ENCODE measurements around the gene HNF4A. TPM values are rescaled to one million over a fixed set of nuclear protein-coding genes. Genes with fewer than 3 reads are reported as not detected.

The HNF4A gene
- total RNA-seq, 1 donor, result not detected

DNA sequence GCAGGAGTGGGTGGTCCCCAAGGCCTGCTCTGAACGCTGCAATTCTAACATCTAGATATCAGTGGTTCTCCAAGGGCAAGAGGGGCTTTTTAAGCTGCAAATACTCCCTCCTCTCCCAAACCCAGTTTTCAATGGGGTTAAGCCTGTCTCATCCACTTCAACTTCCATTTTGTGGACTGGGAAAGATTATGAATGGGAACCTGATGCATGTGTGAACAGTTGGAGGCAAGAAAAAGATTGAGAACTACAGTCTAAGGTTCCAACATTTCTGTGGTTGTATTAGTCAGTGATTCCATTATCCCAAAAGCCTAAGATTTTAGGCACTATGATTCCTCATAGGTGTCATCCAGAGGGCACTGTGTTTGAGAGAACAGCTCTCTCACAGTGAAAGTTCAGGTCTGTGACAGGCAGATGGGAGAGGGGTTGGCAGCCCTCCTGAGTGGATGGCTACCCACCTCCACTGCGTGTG lies 53.7 kb downstream of the HNF4A start:
- no peaks in the 10 kb centered on the region for H3K27me3 ChIP-seq (ENCODE audit: insufficient read depth, low read length)
- H3K27ac ChIP-seq (ENCODE audit: low read depth, low read length), result peak overlapping the region; percentile 72
- peak; percentile 96 for DNase-seq (ENCODE audit: insufficient read length, low spot score, missing footprints)

DNA sequence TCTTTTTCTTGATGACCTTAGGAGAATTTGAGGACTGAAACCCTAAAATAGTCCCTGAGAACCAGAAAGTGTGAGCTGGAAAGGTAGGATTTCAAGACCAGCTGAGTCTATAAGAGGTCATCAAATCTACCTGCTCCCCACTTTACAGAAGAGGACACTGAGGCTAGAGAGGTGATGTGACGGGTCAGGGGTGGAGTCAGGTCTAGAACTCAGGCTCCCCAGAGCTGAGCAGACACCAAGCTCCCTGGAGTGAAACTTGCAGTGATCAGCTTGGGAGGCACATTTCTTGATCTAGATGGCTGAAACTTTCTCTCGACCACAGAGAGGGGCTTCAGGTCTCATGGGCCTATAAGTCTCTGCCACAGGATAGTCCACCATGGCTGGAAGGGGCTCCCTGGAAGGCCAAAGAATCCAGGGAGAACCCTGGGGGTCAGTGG lies 55.1 kb downstream of the HNF4A start:
- Histone ChIP-seq H3K27me3 (ENCODE audit: insufficient read depth, low read length) (peaks cover 9% of the 10 kb centered on the region), H2AFZ (ENCODE audit: low read length) (no peak overlapping the region), H3K36me3 (ENCODE audit: insufficient read depth, low read length) (no peaks in the 10 kb centered on the region), H3K4me1 (ENCODE audit: insufficient read depth, low read length) (peaks cover 23% of the 10 kb centered on the region), H3K79me2 (ENCODE audit: insufficient read depth, low read length) (no peaks in the 10 kb centered on the region), H3K27ac (ENCODE audit: low read depth, low read length) (no peak overlapping the region), H3K4me3 (ENCODE audit: insufficient read depth, low read length) (no peak overlapping the region), H4K20me1 (ENCODE audit: insufficient read depth, low read length) (no peaks in the 10 kb centered on the region), H3K4me2 (ENCODE audit: insufficient read depth, low read length) (no peak overlapping the region), H3K9me3 (ENCODE audit: low read depth, low read length) (no peaks in the 10 kb centered on the region)
- DNase-seq (ENCODE audit: insufficient read length, low spot score, missing footprints), result peak; percentile 60
- TF ChIP-seq, protein P1, sequence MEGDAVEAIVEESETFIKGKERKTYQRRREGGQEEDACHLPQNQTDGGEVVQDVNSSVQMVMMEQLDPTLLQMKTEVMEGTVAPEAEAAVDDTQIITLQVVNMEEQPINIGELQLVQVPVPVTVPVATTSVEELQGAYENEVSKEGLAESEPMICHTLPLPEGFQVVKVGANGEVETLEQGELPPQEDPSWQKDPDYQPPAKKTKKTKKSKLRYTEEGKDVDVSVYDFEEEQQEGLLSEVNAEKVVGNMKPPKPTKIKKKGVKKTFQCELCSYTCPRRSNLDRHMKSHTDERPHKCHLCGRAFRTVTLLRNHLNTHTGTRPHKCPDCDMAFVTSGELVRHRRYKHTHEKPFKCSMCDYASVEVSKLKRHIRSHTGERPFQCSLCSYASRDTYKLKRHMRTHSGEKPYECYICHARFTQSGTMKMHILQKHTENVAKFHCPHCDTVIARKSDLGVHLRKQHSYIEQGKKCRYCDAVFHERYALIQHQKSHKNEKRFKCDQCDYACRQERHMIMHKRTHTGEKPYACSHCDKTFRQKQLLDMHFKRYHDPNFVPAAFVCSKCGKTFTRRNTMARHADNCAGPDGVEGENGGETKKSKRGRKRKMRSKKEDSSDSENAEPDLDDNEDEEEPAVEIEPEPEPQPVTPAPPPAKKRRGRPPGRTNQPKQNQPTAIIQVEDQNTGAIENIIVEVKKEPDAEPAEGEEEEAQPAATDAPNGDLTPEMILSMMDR (IDR thresholded peaks at IDR 0.05; ENCODE audit: extremely low read depth, low read depth, low read length), result no peak

More for the DNA sequence above, 53.7 kb downstream of the HNF4A start:
- Histone ChIP-seq H3K36me3 (ENCODE audit: insufficient read depth, low read length) (no peaks in the 10 kb centered on the region), H3K4me1 (ENCODE audit: insufficient read depth, low read length) (peaks cover 23% of the 10 kb centered on the region), H3K4me2 (ENCODE audit: insufficient read depth, low read length) (peak overlapping the region; percentile 39), H3K9me3 (ENCODE audit: low read depth, low read length) (no peaks in the 10 kb centered on the region), H4K20me1 (ENCODE audit: insufficient read depth, low read length) (no peaks in the 10 kb centered on the region), H2AFZ (ENCODE audit: low read length) (peak overlapping the region; percentile 14), H3K4me3 (ENCODE audit: insufficient read depth, low read length) (no peak overlapping the region), H3K79me2 (ENCODE audit: insufficient read depth, low read length) (no peaks in the 10 kb centered on the region)
- TF ChIP-seq, protein P1 (IDR thresholded peaks at IDR 0.05; ENCODE audit: extremely low read depth, low read depth, low read length), result no peak

DNA sequence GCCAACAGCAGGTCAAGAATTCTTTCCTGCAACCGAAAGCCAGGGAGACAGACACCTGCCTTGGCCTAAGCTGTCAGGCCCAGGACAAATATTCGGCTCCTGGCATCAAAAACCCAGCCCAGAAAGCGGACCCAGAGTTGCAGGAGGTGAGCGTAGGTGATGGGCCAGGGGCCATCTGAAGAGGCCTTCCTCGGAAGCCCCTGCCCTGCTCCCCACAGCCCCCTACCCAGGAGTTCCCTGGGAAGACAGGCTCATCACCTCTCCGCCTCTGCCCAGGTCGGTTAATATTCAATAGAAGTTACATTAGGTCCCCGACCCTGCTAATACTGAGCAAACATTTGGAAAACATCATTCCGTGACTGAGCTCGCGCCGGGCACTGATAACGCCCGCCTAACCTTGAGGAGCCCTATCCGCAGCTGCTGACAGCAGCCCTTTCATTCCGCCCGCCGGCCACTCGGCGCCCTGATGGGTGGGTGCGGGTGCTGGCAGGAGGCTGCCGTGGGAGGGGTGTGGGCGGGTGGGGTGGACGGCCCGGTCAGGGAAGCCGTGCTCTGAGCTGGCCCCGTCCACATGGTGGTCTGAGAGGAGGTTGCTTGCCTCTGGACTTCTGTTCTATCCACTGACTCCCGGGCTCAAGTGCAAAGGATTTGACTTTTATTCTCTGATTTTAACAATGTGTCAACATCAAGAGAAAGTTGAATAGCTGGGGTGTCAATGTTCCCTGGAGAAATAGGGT lies 55.7 kb downstream of the HNF4A start:
- H3K27ac ChIP-seq (ENCODE audit: low read depth, low read length), result no peak overlapping the region
- H3K9me3 ChIP-seq (ENCODE audit: low read depth, low read length), result no peaks in the 10 kb centered on the region
- peak; percentile 48 for DNase-seq (ENCODE audit: insufficient read length, low spot score, missing footprints)
- no peaks in the 10 kb centered on the region for H4K20me1 ChIP-seq (ENCODE audit: insufficient read depth, low read length)
- H3K4me2 ChIP-seq (ENCODE audit: insufficient read depth, low read length), result no peak overlapping the region
- no peaks in the 10 kb centered on the region for H3K79me2 ChIP-seq (ENCODE audit: insufficient read depth, low read length)
- H3K36me3 ChIP-seq (ENCODE audit: insufficient read depth, low read length), result no peaks in the 10 kb centered on the region
- peaks cover 13% of the 10 kb centered on the region for H3K27me3 ChIP-seq (ENCODE audit: insufficient read depth, low read length)
- no peak overlapping the region for H2AFZ ChIP-seq (ENCODE audit: low read length)
- H3K4me3 ChIP-seq (ENCODE audit: insufficient read depth, low read length), result no peak overlapping the region
- peaks cover 23% of the 10 kb centered on the region for H3K4me1 ChIP-seq (ENCODE audit: insufficient read depth, low read length)
- TF ChIP-seq, protein P1 (IDR thresholded peaks at IDR 0.05; ENCODE audit: extremely low read depth, low read depth, low read length), result no peak

DNA sequence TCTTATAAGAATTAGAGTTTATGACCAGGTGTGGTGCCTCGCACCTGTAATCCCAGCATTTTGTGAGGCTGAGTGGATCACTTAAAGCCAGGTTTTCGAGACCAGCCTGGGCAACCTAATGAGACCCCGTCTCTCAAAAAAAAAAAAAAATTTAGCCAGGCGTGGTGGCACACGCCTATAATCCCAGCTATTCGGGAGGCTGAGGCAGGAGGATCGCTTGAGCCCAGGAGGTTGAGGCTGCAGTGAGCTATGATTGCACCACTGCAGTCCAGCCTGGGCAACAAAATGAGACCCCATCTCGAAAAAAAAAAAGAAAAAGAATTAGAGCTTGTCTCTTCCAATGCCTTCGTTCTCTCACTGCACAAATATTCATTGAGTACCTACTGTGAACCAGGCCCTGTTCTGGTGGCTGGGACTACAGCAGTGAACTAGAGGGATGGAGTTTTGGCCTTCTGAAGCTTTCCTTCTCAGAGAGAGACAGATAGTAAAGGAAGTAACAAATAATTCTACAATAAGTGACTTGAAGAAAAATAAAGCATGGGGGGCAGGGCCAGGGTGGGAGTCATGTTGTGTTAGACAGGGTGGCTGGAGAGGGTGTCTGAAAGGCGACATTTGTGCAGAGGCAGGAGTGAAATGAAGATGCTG lies 56.4 kb downstream of the HNF4A start:
- H4K20me1 ChIP-seq (ENCODE audit: insufficient read depth, low read length), result no peaks in the 10 kb centered on the region
- H3K79me2 ChIP-seq (ENCODE audit: insufficient read depth, low read length), result no peaks in the 10 kb centered on the region
- no peaks in the 10 kb centered on the region for H3K9me3 ChIP-seq (ENCODE audit: low read depth, low read length)
- H3K4me2 ChIP-seq (ENCODE audit: insufficient read depth, low read length), result no peak overlapping the region
- TF ChIP-seq, protein P1 (IDR thresholded peaks at IDR 0.05; ENCODE audit: extremely low read depth, low read depth, low read length), result no peak
- peaks cover 15% of the 10 kb centered on the region for H3K27me3 ChIP-seq (ENCODE audit: insufficient read depth, low read length)
- no peak overlapping the region for H3K27ac ChIP-seq (ENCODE audit: low read depth, low read length)
- DNase-seq (ENCODE audit: insufficient read length, low spot score, missing footprints), result no peak
- no peak overlapping the region for H3K4me3 ChIP-seq (ENCODE audit: insufficient read depth, low read length)
- no peaks in the 10 kb centered on the region for H3K36me3 ChIP-seq (ENCODE audit: insufficient read depth, low read length)
- H3K4me1 ChIP-seq (ENCODE audit: insufficient read depth, low read length), result peaks cover 23% of the 10 kb centered on the region
- no peak overlapping the region for H2AFZ ChIP-seq (ENCODE audit: low read length)
